GM18909 (cell line): Measurements from ENCODE around the gene TCEAL1.
"Not testable (repeated sequence)": the region's sequence is repeated elsewhere in the genome, so short reads cannot be mapped to it uniquely, and the experiment has no call there.

ENCODE experiments used
- ATAC-seq: cut with Tn5 transposase; IDR thresholded peaks from one replicate; pipeline ENCODE4 v1.9.1; 2021; ENCODE audit warnings: mild to moderate bottlenecking; ENCODE audit not compliant: unreplicated experiment, poor library complexity

TCEAL1 gene, protein sequence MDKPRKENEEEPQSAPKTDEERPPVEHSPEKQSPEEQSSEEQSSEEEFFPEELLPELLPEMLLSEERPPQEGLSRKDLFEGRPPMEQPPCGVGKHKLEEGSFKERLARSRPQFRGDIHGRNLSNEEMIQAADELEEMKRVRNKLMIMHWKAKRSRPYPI

DNA sequence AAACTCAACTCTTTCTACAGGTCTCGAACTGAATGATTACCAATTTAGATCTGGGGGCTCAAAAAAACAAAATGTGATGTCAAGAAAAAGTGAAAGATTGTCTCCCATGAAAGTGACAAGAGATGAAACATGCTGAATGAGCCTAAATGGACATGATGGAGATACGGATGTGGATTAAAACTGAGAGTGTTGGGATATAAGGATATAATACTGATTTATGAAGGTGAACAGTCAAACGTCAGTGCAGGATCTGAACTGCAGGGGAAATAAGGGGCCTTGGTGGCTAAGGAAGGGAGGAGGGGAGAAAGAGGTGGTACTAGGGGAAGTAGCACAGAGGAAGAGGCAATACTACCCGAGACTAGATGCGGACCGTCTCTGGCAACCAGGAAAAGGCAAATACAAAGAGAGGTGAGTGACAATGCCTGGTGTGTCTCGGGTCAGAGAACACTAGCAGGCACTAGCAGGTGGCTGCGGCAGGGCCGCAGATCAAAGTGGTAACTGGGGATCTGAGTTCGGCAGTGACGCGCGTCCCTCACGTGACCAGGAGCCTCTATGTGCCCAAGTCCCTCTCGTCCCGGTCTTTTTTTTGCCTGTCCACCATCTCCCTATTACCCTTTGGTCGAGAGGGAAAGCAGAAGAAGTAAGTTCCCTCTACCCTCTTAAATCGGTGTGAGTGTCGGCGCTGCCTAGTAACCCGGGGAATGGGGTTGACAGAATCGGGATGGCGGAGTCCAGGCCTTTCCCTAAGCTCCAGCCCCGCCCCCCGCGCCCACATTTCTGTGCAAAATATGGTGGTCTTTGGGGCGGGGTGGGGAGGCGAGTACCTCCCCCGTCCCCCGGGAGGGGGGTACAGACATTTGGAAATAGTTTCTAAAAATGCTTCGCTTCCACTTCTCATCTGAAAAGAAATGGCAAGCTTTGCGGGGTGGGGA, at the start of gene TCEAL1:
Gene TCEAL1 (plus strand): TSS at position 590 of the 932 bp plus-strand sequence. CDS start 942 bp downstream, outside the sequence.
- ATAC-seq = peak; percentile 74

DNA sequence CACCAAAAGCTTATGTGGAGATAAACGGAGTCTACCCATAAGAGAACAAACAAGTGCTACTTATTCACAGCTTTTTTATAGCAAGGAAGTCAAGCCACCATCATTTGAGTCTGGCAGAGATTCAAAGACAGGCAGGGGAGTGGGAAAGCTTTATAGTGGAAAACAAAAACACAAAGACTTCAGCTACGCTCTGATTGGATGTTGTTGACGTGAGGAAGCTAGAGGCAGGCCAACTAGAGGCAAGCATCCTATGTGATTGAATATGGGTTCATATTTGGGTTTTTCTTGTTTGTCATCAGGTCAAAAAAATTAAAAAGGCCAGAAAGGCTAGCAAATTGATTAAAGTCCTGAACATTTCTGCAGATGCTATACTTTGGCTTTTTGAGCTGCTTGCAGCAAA, 44.2 kb upstream of the TCEAL1 start:
- ATAC-seq = no peak

DNA sequence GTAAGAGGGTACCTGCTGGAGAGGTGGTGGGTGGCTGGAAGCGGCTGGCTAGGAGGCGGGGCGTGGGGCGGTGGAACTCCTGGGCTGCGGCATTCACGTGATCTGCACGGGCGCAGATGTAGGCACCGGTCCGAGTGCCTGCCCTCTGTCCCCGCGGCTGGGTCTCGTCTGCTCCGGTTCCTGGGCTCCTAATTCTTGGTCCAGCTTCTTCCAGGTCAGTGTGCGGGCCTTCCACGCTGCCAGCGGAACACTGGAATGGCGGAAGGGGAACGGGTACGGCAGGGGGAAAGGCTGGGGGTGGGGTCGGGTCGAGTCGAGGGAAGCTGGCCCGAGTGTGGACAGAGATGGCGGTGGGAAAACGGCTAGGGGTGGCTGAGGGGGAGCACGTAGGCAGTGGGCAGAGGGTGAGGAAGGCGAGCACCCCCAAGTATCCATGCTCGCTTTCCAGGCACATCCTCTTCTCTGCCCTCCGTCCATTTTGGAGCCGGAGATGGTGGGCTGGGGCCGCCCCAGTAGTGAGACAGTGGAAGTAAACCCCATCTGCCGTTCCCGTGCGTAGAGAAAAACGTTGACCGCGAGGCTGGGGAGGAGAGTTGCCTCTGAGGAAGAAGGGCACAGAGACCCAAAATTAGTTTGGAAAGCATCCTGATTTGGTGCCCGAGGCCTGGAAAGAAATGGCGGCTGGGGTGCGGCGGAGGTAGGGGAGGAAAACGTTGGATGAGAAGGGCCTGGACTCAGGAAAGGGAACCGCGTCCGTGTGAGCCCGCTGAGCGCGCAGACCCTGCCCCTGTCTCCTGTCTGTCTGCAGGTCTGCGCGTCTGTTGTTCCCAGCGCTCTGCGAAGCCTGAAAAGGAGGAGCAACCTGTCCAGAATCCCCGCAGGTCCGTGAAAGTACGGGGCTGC, 43.1 kb upstream of the TCEAL1 start, which contains the start of gene TCEAL4:
Gene TCEAL4 (plus strand): TSS at position 105 of the 903 bp plus-strand sequence. CDS start 1,161 bp downstream, outside the sequence.
- ATAC-seq = peak; percentile 87

DNA sequence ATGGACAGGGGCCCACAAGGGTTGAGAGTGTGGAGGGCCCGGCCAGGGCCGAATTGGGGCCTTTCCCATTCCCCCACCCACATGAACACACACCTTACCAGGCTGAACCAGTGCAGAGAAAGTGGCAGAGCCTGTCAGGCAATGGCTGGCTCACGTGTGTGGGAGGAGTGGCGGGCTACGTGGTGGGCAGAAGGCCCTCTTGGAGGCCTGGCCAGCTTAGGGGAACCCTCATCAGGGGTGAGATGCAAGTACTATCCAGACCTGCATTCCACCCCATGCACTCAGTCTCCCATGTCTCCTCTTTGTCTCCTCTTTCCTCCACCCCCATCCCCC, 42.5 kb upstream of the TCEAL1 start:
- peak; percentile 21 for ATAC-seq

DNA sequence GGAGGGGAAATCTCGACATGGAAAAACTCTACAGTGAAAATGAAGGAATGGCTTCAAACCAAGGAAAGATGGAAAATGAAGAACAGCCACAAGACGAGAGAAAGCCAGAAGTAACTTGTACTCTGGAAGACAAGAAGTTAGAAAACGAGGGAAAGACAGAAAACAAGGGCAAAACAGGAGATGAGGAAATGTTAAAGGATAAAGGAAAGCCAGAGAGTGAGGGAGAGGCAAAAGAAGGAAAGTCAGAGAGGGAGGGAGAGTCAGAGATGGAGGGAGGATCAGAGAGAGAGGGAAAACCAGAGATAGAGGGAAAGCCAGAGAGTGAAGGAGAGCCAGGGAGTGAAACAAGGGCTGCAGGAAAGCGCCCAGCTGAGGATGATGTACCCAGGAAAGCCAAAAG, 42.1 kb upstream of the TCEAL1 start:
- no peak for ATAC-seq

DNA sequence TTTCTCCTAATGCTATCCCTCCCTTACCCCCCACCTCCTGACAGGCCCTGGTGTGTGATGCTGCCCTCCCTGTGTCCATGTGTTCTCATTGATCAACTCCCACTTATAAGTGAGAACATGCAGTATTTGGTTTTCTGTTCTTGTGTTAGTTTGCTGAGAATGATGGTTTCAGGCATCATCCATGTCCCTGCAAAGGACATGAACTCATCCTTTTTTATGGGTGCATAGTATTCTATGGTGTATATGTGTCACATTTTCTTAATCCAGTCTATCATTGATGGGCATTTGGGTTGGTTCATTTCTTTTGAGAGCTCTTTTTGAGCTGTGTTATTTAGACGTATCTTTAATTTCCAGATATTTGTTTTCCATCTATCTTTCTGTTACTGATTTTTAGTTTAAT, 36.5 kb upstream of the TCEAL1 start:
- not testable (repeated sequence) for ATAC-seq

DNA sequence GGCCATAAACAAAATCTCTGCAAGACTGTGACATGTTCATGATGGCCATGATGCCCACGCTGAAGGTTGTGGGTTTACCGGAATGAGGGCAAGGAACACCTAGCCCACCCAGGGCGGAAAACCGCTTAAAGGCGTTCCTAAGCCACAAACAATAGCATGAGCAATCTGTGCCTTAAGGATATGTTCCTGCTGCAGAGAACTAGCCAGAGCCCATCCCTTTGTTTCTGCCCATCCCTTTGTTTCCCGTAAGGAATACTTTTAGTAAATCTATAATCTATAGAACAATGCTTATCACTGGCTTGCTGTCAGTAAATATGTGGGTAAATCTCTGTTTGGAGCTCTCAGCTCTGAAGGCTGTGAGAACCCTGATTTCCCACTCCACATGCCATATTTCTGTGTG, 33.6 kb upstream of the TCEAL1 start:
- ATAC-seq = not testable (repeated sequence)

DNA sequence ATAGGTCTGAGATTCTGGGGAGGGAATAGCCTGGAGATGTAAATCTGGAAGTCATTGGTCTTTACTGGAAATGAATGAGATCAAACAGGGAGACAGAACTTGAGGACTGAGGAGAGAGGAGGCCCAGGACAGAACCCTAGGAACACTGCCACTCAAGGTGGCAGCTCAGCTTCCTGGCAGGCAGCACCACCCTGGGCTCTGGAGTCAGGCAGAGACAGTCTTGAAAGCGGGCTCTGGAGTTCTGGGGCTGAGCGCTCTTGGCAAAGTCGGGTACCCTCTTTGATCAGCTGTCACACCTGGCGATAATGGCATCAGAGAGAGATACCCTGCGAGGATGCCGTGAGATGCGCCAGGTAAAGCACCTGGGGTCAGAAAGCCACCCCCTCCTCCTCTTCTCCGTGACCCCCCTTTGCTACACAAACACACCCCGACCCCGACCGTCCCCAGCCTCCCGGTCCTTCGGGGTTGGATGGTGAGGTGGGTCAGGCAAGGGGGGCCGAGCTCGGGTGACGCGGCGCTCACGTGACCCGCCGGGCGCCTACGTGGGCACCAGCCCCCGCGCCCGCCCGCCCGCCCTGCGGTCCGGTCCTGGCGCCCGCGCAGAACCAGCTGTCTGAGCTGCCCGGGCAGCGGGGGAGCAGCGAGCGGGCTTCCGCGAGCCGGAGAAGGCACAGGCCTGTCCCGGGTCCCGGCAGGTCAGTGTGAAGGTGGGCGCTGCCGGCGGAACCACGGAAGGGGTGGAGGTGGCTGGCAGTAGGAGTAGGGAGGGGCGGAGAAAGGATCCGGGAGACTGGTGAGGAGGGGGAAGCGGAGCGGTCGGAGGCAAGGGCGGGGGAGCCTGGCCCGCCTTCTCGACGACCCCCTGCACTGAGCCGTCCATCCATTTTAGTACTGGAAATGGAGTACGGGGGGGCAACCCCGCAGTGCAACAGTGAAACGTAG, 21.1 kb upstream of the TCEAL1 start, which contains the start of gene TCEAL3:
Gene TCEAL3 (plus strand): TSS at position 600 of the 942 bp plus-strand sequence. CDS start 1,102 bp downstream, outside the sequence.
- ATAC-seq = peak; percentile 79

DNA sequence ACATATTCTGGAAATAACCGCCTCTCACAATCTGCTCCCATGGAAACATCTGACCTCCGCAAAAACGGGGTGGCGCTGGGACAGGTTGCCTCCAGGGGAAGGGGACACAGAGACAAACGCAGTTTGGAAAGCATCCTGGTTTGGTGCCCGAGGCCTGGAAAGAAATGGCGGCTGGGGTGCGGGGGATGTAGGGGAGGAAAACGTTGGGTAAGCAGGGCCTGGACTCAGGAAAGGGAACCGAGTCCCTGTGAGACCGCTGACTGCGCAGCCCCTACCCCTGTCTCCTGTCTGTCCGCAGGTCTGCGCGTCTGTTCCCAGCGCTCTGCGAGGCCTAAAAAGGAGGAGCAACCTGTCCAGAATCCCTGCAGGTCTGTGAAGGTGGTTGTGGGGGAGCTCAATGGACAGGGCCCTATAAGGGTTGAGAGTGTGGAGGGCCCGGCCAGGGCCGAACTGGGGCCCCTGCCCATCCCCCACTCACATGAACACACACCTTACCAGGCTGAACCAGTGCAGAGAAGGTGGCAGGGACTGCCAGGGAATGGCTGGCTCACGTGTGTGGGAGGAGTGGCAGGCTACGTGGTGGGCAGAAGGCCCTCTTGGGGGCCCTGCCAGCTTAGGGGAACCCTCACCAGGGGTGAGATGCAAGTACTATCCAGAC, 20.3 kb upstream of the TCEAL1 start:
- ATAC-seq = peak; percentile 29

DNA sequence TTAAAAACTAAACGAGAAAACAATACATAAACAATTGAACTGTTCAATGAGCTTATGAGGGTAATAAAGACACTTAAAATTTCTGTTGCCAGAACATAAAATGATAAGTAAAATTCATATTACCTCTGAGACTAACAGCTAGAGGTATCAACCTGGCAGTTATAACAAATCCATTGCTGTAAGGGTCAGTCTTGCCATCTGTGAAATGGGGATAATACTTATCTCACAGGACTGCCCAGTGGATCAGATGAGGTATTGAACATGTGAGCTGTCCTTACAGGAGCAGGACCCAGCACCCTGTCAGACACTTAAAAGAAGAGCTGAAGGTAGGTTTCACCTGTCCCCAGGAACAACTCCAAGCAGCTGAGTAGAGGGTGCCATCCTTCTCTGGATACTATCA, 18.5 kb upstream of the TCEAL1 start:
- ATAC-seq = no peak

DNA sequence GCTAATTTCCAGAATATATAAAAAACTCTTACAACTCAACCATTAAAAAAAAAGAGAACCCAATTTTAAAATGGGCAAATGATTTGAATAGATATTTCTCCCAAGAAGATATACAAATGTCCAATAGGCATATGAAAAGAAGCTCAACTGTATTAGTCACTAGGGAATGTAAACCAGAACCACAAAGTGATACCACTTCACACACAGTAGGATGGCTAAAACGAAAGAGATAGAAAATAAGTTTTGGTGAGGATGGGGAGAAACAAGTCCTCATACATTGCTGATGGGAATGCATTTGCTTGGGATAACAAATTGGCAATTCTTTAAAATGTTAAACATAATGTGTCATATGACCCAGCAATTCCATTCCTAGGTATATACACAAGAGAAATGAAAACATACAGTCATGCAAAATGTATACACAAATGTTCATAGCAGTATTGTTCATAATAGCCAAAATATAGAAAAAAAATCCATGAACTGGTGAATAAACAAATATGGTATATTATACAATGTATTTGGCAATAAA, 15.3 kb upstream of the TCEAL1 start:
- no peak for ATAC-seq

DNA sequence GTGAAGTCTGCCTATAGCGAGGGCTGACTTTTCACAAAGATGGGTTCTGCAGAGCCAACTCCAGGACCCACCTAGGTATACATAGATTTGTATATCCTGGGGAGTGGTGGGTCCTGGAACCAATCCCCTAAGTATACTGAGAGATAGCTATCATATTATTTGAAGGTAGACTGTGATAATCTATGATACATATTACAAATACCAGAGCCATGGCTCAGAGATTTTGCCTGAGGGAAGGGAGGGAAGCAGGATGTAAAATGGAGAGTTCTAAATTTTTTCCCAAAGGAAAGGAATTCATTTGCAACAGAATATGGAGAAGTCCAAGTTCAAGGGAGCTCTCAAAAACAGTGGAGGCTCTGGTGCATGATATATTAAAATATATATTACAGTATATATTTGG, 13.8 kb upstream of the TCEAL1 start:
- ATAC-seq = no peak

DNA sequence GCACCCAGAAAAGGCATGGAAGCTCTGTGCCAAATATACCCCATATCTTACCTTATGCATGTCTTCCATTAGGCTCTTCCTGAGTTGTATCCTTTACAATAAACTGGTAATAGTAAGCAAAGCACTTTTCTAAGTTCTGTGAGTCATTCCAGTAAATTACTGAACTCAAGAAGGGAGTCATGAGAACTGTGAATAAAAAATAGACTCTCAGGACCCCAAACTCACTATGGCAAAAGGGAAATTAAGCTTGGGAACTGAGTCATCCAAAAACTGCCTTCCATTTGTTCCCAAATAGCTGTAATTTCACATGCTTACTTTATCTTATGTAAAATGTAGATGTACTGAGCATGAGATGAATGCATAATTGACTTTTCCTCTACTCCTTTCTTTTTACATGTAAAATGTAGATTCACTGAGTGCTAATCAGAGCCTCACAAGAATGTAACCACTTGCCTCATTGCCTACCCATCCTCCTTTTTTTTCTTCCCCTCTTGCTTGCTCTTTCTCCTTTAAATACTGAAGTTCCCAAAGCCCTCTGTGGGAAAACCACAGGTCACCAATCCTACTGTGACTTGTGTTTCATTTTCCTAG, 12.9 kb upstream of the TCEAL1 start:
- no peak for ATAC-seq

DNA sequence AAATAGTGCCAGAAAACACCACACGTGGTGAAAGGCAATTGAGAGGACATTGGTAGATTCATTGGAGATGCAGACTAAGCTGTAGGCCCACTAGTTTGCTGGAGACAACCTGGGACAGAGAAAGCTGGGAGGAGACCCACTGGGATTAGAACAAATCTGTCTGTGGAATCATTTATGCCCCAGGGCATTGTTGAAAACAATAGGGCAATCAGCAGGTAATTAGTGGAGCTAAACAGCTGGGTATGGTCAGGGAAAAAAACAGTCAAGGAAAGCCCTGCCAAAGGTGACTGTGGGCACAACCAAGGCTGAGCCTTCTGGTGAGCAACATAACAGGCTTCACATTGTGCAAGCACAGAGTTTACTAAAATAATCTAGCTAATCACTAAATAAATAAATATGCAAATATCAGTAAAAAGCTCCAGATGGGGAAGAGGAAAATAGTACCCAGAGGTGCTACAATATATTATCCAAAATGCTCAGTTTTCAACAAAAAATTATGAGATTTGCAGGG, 12.0 kb upstream of the TCEAL1 start:
- ATAC-seq = no peak

DNA sequence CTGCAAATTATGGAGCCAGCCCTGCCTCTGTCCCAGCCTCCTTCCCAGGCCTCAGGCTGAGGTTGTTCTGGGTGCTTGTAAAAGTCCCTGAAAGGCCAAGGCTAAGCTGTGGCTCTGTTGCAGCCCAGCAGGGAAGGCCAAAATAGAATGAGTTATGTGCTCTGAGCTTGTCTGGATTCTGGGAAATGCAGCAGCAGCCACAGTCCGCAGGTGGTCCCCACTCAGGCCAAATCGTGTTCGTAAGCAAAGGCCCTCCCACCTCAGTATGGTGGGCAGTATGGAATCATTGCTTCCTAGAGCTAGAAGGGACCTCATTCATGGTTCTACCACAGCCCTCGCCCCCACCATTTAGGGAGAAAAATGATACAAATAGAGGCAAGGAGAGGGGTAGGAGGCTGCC, 4.7 kb upstream of the TCEAL1 start:
- ATAC-seq = no peak

DNA sequence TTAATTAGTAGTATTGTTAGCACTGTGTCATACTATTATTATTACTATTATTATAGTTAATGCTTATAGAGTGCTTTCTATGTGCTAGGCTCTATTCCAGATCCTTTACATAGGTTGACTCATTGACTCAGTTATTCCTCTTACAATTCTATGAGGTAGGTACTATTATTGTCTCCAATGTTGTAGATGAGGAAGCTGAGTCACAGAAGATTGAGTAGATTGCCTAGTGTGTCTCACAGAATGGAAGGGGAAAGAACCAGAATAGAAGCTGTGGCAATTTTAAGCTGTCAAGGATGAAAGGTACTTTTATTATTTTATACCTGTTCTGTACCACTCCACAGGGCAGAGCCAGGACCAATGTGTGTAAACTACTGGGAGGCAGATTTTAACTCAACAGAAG, 1.9 kb upstream of the TCEAL1 start:
- ATAC-seq = no peak

DNA sequence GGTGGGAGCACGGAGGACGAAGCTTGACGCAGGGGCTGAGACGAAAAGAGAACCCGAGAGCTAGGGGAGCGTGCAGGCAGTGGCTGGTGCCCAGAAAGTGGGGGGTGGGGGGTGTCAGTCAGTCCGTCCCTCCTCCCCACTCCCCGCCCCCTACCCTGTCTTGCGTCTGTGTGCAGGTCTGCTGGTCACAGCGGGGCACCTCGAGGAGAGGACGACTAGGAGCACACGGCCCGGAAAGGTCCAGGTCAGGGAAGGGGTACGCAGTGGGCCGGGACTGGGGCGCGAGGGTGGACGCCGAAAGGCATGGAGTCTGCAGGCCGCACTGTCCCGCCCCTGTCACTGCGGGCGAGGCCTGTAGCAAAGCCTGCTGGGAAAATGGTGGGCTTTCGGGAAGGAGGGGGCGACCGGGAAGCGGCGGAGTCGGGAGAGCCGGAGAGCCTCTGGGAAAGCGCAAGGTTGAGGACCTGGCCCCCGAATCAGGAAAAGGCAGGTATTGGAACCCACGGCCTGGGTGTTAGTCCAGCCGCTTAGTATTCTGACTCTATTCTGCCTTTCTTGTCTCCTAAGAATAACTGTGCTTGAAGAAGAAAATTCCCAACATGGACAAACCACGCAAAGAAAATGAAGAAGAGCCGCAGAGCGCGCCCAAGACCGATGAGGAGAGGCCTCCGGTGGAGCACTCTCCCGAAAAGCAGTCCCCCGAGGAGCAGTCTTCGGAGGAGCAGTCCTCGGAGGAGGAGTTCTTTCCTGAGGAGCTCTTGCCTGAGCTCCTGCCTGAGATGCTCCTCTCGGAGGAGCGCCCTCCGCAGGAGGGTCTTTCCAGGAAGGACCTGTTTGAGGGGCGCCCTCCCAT, 769 bp downstream of the TCEAL1 start:
- ATAC-seq = peak; percentile 44
